SK-N-SH treated with all-trans-retinoic acid at 6 μM for 48 hours (cell line): ENCODE results near the gene PTGIR.

Source experiments
- ARNTL ChIP-seq: fragments of 450-650 bp; formaldehyde crosslinking; IDR thresholded peaks from 2 replicates; pipeline ENCODE4 v1.5.0; 2020; ENCODE audit warnings: low read depth, mild to moderate bottlenecking, moderate library complexity, borderline replicate concordance
- BACH2 ChIP-seq: fragments of 250-450 bp; sonication (Bioruptor Pico); IDR thresholded peaks from 2 replicates; pipeline ENCODE4 v1.9.0; 2021; ENCODE audit warnings: mild to moderate bottlenecking, borderline replicate concordance
- CREB5 ChIP-seq: fragments of 250-450 bp; sonication (Bioruptor Pico); IDR thresholded peaks from 2 replicates; pipeline ENCODE4 v1.5.1; 2020; ENCODE audit warnings: low read depth, mild to moderate bottlenecking, moderate library complexity
- CSDC2 ChIP-seq: fragments of 250-450 bp; sonication (Bioruptor Pico); IDR thresholded peaks from 2 replicates; pipeline ENCODE4 v1.5.0; 2020; ENCODE audit warnings: mild to moderate bottlenecking, moderate library complexity
- CSRNP3 ChIP-seq: fragments of 250-450 bp; sonication (Bioruptor Pico); IDR thresholded peaks from 2 replicates; pipeline ENCODE4 v1.5.1; 2021; ENCODE audit warnings: mild to moderate bottlenecking, moderate library complexity
- ISL1 ChIP-seq: fragments of 250-450 bp; sonication (Bioruptor Pico); IDR thresholded peaks from 2 replicates; pipeline ENCODE4 v2.1.2; 2022; ENCODE audit warnings: mild to moderate bottlenecking, moderate library complexity
- PATZ1 ChIP-seq: fragments of 250-450 bp; sonication (Bioruptor Pico); IDR thresholded peaks from 2 replicates; pipeline ENCODE4 v1.8.0; 2020; ENCODE audit warnings: mild to moderate bottlenecking, moderate library complexity, borderline replicate concordance
- RARB ChIP-seq: fragments of 250-450 bp; sonication (Bioruptor Pico); IDR thresholded peaks from 2 replicates; pipeline ENCODE4 v1.8.0; 2021; ENCODE audit warnings: mild to moderate bottlenecking, moderate library complexity
- TOX ChIP-seq: fragments of 250-450 bp; sonication (Bioruptor Pico); IDR thresholded peaks from 2 replicates; pipeline ENCODE4 v1.8.0; 2021; ENCODE audit warnings: mild to moderate bottlenecking, moderate library complexity, borderline replicate concordance
- ZFP3 ChIP-seq: fragments of 250-450 bp; sonication (Bioruptor Pico); IDR thresholded peaks from 2 replicates; pipeline ENCODE4 v1.5.0; 2020; ENCODE audit warnings: mild to moderate bottlenecking, moderate library complexity
- ZFP30 ChIP-seq: fragments of 450-650 bp; formaldehyde crosslinking; IDR thresholded peaks from 2 replicates; pipeline ENCODE4 v1.5.0; 2022; ENCODE audit warnings: mild to moderate bottlenecking, moderate library complexity
- ZNF565 ChIP-seq: fragments of 450-650 bp; formaldehyde crosslinking; conservative IDR thresholded peaks from 2 replicates; pipeline ENCODE4 v1.5.0; 2020; ENCODE audit warnings: low read depth, mild to moderate bottlenecking, moderate library complexity
- ZNF8 ChIP-seq: fragments of 450-650 bp; formaldehyde crosslinking; IDR thresholded peaks from 2 replicates; pipeline ENCODE4 v1.5.0; 2020; ENCODE audit warnings: mild to moderate bottlenecking, moderate library complexity

- no peak for TF ChIP-seq CREB5 (CRISPR knock-in tag)
- TF ChIP-seq ZNF8: no peak
- no peak for TF ChIP-seq TOX (CRISPR knock-in tag)
- no peak for TF ChIP-seq PATZ1 (CRISPR knock-in tag)
- TF ChIP-seq ARNTL (CRISPR knock-in tag): no peak
- TF ChIP-seq ZFP3: no peak
- no peak for TF ChIP-seq ZFP30 (CRISPR knock-in tag)
- TF ChIP-seq CSRNP3 (CRISPR knock-in tag): no peak
- no peak for TF ChIP-seq ISL1 (CRISPR knock-in tag)
- TF ChIP-seq RARB (CRISPR knock-in tag): no peak
- no peak for TF ChIP-seq ZNF565 (CRISPR knock-in tag)
- TF ChIP-seq BACH2 (CRISPR knock-in tag): no peak
- no peak for TF ChIP-seq CSDC2
These were observed 45.9 kb upstream of the PTGIR start for GRCh38 chr19:46670813-46671212.
